Fibroblast of skin of right biceps (primary cell): ENCODE data around the gene AP4S1.
"Not testable (repeated sequence)": the region's sequence is repeated elsewhere in the genome, so short reads cannot be mapped to it uniquely, and the experiment has no call there.

Experiments used
- DNase-seq: peaks from one replicate; pipeline ENCODE4 v3.0.0-alpha.2; 2013

The AP4S1 gene

GRCh38 chr14:31045501-31046080 lies 20.1 kb downstream of the AP4S1 start:
- no peak for DNase-seq

- no peak for DNase-seq
Measured at GRCh38 chr14:31047503-31047902, 22.1 kb downstream of the AP4S1 start.

- no peak for DNase-seq
Measured at GRCh38 chr14:31051023-31051422, 25.6 kb downstream of the AP4S1 start.

GRCh38 chr14:31051511-31051910 lies 26.1 kb downstream of the AP4S1 start:
- no peak for DNase-seq

- DNase-seq: not testable (repeated sequence)
Measured at GRCh38 chr14:31052905-31053586, 27.6 kb downstream of the AP4S1 start.

GRCh38 chr14:31057035-31057434 lies 31.6 kb downstream of the AP4S1 start:
- DNase-seq: no peak

GRCh38 chr14:31057701-31058364 lies 32.4 kb downstream of the AP4S1 start:
- no peak for DNase-seq

- peak; percentile 63 for DNase-seq
Measured at GRCh38 chr14:31059152-31059924, 33.9 kb downstream of the AP4S1 start.

- DNase-seq: no peak
Measured at GRCh38 chr14:31060253-31060875, 34.9 kb downstream of the AP4S1 start.

GRCh38 chr14:31062908-31063307 lies 37.5 kb downstream of the AP4S1 start:
- DNase-seq: not testable (repeated sequence)

- no peak for DNase-seq
Measured at GRCh38 chr14:31068235-31068634, 42.8 kb downstream of the AP4S1 start.

- DNase-seq: no peak
Measured at GRCh38 chr14:31069343-31069742, 43.9 kb downstream of the AP4S1 start.

- peak; percentile 89 for DNase-seq
Measured at GRCh38 chr14:31070431-31070830, 45.0 kb downstream of the AP4S1 start.

- peak; percentile 33 for DNase-seq
Measured at GRCh38 chr14:31071151-31071550, 45.7 kb downstream of the AP4S1 start.

- no peak for DNase-seq
Measured at GRCh38 chr14:31075144-31075543, 49.7 kb downstream of the AP4S1 start.

GRCh38 chr14:31078766-31079165 lies 53.3 kb downstream of the AP4S1 start:
- no peak for DNase-seq

- no peak for DNase-seq
Measured at GRCh38 chr14:31080056-31080455, 54.6 kb downstream of the AP4S1 start.

- DNase-seq: no peak
Measured at GRCh38 chr14:31080484-31080883, 55.0 kb downstream of the AP4S1 start.

GRCh38 chr14:31083781-31084180 lies 58.3 kb downstream of the AP4S1 start:
- no peak for DNase-seq

GRCh38 chr14:31084385-31084784 lies 58.9 kb downstream of the AP4S1 start:
- no peak for DNase-seq

- DNase-seq: no peak
Measured at GRCh38 chr14:31085027-31085426, 59.6 kb downstream of the AP4S1 start.

GRCh38 chr14:31086466-31086865 lies 61.0 kb downstream of the AP4S1 start:
- DNase-seq: not testable (repeated sequence)
